ENCODE data around the gene RRM2.

RRM2 gene

DNA sequence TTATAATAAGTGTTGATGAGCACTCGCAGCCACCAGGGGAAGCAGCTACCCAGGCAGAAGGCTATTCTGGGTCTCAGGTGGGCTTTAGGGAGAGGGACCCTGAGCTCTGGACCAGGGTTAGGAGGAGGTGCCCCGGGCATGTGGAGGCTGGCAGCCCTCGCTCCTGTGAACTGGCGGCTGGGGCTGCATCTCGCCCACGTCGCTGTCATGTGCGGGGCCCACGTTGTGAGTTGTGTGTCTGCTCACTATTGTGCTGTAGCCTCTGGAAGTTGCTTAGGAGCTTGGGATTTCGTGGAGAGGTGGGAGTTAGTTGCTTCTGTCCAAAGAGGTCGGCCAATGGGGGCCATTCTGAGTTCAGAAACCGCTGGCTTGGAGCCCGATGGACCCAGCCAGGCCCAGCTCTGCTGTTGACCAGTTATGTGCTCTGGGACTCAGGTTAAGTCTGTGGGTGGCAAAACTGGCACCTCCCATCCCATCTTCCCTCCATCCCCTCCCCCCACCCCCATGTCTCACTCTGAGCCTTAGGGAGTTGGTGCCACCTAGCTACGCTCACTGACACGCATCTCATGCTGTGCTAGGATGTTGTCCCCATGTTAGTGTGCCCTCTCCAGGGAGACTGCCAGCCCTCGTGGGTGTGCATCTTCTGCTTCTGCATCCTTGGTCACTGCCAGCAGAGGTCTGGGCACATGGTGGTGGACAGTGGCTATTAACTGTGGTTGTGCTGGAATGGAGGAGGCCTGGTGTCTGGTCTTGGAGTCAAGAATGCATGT, 18.5 kb downstream of the RRM2 start:
- Histone ChIP-seq H3K27me3 (peaks cover 0 to 14% of the 10 kb centered on the region in 2 donors), H3K4me3 (no peak overlapping the region), H3K9me3 (no peaks in the 10 kb centered on the region), H3K4me1 (no peaks in the 10 kb centered on the region), H3K27ac (no peak overlapping the region), H3K36me3 (no peaks in the 10 kb centered on the region)
- TF ChIP-seq, protein P1, sequence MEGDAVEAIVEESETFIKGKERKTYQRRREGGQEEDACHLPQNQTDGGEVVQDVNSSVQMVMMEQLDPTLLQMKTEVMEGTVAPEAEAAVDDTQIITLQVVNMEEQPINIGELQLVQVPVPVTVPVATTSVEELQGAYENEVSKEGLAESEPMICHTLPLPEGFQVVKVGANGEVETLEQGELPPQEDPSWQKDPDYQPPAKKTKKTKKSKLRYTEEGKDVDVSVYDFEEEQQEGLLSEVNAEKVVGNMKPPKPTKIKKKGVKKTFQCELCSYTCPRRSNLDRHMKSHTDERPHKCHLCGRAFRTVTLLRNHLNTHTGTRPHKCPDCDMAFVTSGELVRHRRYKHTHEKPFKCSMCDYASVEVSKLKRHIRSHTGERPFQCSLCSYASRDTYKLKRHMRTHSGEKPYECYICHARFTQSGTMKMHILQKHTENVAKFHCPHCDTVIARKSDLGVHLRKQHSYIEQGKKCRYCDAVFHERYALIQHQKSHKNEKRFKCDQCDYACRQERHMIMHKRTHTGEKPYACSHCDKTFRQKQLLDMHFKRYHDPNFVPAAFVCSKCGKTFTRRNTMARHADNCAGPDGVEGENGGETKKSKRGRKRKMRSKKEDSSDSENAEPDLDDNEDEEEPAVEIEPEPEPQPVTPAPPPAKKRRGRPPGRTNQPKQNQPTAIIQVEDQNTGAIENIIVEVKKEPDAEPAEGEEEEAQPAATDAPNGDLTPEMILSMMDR (IDR thresholded peaks at IDR 0.05): no peak
- intact Hi-C loops (cut with DNase I; ENCODE audit: low total_unique reads): no loop called here
- DNase-seq: no peak

DNA sequence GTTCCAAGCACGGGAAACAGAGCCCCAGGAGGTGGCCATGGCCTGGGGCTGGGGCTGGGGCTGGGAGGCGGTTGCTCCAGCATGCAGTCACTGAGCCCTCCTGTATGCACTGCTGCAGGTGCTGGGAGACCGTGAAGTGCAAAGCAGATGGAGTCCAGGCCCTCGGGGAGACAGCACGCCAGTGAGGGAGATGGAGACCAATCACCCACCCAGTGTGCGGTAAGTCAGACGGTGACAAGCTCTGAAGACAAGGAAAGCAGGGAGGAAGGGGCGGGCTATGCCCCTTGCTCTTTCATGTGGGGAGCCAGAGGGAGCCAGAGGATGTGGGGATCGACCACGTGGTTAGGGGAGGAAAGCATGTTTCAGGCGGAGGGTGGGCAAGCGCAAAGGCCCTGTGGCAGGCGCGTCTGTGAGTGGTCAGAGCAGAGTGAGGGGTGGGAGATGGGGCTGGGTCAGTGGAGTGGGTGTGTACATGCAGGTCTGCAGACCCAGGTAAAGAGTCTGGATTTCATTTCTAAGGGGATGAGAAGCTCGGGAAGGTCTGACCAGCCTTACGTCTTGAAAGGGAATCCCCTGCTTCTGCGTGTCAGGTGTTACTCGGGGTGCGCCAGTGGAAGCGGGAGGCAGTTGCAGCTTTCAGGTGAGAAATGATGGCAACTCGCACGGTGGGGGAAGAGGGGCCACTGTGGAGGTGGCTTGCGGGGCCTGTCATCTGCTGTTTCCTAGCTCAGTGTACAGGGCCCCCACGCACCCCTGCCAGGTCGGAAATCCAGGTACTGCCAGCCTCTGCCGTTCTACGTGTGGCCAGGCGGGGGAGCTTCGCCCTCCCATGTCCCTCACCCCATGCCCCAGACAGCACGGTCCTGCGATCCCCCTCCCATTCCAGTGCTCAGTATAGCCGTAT, 19.4 kb downstream of the RRM2 start:
- no peak for DNase-seq
- intact Hi-C loops (cut with DNase I; ENCODE audit: low total_unique reads): no loop called here
- H3K27ac ChIP-seq: no peak overlapping the region
- H3K27me3 ChIP-seq: peaks cover 0 to 14% of the 10 kb centered on the region in 2 donors
- H3K4me3 ChIP-seq: no peak overlapping the region
- TF ChIP-seq, protein P1 (IDR thresholded peaks at IDR 0.05): peak; percentile 17 to 20
- no peaks in the 10 kb centered on the region for H3K36me3 ChIP-seq
- no peaks in the 10 kb centered on the region for H3K9me3 ChIP-seq
- no peaks in the 10 kb centered on the region for H3K4me1 ChIP-seq

DNA sequence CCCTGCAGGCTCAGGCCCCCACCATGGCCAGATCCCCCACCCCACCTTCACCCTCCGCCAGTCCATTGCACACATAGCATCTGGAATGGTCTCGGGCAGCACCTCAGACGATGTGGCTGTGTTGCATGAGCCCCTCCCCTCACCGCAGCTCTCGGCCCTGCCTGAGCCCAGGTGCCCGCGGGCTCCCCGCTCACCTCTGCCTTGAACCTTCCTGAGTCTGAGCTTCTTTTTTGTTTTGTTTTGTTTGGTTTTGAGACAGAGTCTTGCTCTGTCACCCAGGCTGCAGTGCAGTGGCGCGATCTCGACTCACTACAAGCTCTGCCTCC, 20.1 kb downstream of the RRM2 start:
- H3K4me3 ChIP-seq: no peak overlapping the region
- DNase-seq: no peak
- intact Hi-C loops (cut with DNase I; ENCODE audit: low total_unique reads): no loop called here
- no peak overlapping the region for H3K27ac ChIP-seq
- no peaks in the 10 kb centered on the region for H3K4me1 ChIP-seq
- TF ChIP-seq, protein P1 (IDR thresholded peaks at IDR 0.05): no peak
- peaks cover 0 to 14% of the 10 kb centered on the region in 2 donors for H3K27me3 ChIP-seq
- no peaks in the 10 kb centered on the region for H3K9me3 ChIP-seq
- H3K36me3 ChIP-seq: no peaks in the 10 kb centered on the region

- Histone ChIP-seq H3K36me3 (no peaks in the 10 kb centered on the region), H3K9me3 (no peaks in the 10 kb centered on the region), H3K27me3 (peaks cover 0 to 14% of the 10 kb centered on the region in 2 donors), H3K4me3 (no peak overlapping the region), H3K27ac (no peak overlapping the region), H3K4me1 (no peaks in the 10 kb centered on the region)
- DNase-seq: no peak
- TF ChIP-seq, protein P1 (IDR thresholded peaks at IDR 0.05): no peak
- intact Hi-C loops (cut with DNase I; ENCODE audit: low total_unique reads): no loop called here
Measured at GRCh38 chr2:10144771-10145518, 22.4 kb downstream of the RRM2 start.

DNA sequence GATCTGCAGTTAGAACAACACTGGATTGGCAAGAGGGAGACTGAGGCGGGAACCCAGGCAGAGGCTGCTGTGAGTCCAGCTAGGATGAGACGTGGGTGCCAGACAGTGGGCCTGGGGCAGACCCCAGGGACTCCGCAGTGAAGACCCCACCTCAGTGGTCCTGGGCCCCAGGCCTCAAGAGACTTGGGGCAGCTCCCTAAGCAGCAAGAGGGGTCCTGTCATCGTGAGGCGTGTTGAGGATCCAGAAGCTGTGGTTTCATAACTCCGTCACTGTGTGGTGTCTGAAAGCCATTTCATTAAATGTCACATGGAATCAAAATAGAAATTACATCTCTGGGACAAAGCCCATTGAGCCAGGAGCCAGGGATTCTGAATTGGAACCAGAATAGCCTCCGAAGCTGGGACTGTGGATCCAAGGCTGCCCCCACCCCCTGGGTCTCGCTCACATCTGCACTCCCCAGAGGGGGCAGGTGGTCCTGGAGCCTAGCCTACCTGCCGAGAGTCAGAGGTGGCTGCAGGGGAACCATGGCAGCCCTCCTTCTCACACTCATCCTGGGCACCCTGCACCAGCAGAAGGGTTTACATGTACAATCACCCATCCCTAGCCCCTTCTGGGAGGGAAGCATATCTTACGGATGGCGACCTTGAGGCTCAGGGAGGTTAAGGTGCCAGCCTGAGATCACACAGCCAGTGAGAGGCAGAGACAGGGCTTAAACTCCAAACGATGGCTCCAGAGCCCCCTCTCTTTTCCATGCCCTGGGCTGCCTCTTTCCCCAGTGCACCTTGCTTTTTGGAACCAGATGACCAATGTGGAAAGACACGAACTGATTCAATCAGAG, 23.2 kb downstream of the RRM2 start:
- Histone ChIP-seq H3K27ac (no peak overlapping the region), H3K9me3 (no peaks in the 10 kb centered on the region), H3K4me1 (no peaks in the 10 kb centered on the region), H3K27me3 (peaks cover 0 to 14% of the 10 kb centered on the region in 2 donors), H3K4me3 (no peak overlapping the region), H3K36me3 (no peaks in the 10 kb centered on the region)
- TF ChIP-seq, protein P1 (IDR thresholded peaks at IDR 0.05): no peak
- DNase-seq: no peak
- intact Hi-C loops (cut with DNase I; ENCODE audit: low total_unique reads): no loop called here
